Adrenal gland (tissue), 12 donors: Measurements from ENCODE around the gene GPN3. TPM values are rescaled to one million over a fixed set of nuclear protein-coding genes. Genes with fewer than 3 reads are reported as not detected.
"Not testable (repeated sequence)": the region's sequence is repeated elsewhere in the genome, so short reads cannot be mapped to it uniquely, and the experiment has no call there.

Source experiments
- DNase-seq, 7 donors: peaks; one replicate each; pipeline ENCODE4 v3.0.0-alpha.2; 2019 to 2020
- H3K27ac ChIP-seq, 5 donors: fragments of 200-600 bp; sonication (generic) in 4 of 5; 1 replicate in 3 of 5; 2 replicates in 2 of 5; pipeline versions ENCODE4 v1.5.1 to v1.8.0; 2016 to 2020; ENCODE audit warnings: mild to moderate bottlenecking in 1 of 5
- H3K27me3 ChIP-seq: fragments of 200-600 bp; 2 replicates; pipeline ENCODE4 v1.8.0; 2021
- H3K36me3 ChIP-seq, 2 donors: fragments of 200-600 bp; replicated peaks in 1 of 2; 1 replicate in 1 of 2; 2 replicates in 1 of 2; pipeline versions ENCODE4 v1.5.1 to v1.8.0; 2018 to 2022
- H3K4me1 ChIP-seq, 2 donors: fragments of 200-600 bp; replicated peaks in 1 of 2; 1 replicate in 1 of 2; 2 replicates in 1 of 2; pipeline versions ENCODE4 v1.5.1 to v1.8.0; 2018 to 2021
- H3K4me3 ChIP-seq, 4 donors: fragments of 200-600 bp; sonication (generic) in 3 of 4; one replicate each; pipeline ENCODE4 v1.5.1; 2016 to 2018
- H3K9me3 ChIP-seq, 3 donors: fragments of 200-600 bp; sonication (generic) in 1 of 3; replicated peaks in 1 of 3; 1 replicate in 2 of 3; 2 replicates in 1 of 3; pipeline versions ENCODE4 v1.5.1 to v1.8.0; 2016 to 2021
- POLR2A ChIP-seq, 2 donors: fragments of 450-650 bp; IDR thresholded peaks; one replicate each; pipeline ENCODE4 v1.6.1; 2017; ENCODE audit warnings: antibody characterized with exemption in 2 of 2, mild to moderate bottlenecking in 2 of 2, moderate library complexity in 1 of 2
- WGBS, 4 donors: extraction: QIAGEN DNeasy Blood & Tissue Kit in 2 of 4; methylation state at CpG; one replicate each; pipeline versions ENCODE4 v1.1.5 to v1.1.7; 2013 to 2017; 5-methylcytosine and 5-hydroxymethylcytosine counted together
- intact Hi-C, 2 donors: fragments of 100-400 bp; cut with DNase I; formaldehyde crosslinking; loops; one replicate each; pipeline versions ENCODE4 v1.14.1 to v1.15.0; 2022 to 2023
- polyA plus RNA-seq, 3 donors: library from polyadenylated mRNA; stranded (reverse); fragments of 200-250 nt in 2 of 3; fragments of 350-450 nt in 1 of 3; fragmentation: Illumina TruSeq in 1 of 3; extraction: RNeasy Lipid Tissue Mini Kit (QIAGEN cat#74804) in 1 of 3; gene quantifications; one replicate each; pipeline ENCODE4 v1.2.3, GENCODE V29; 2013 to 2014
- total RNA-seq, 9 donors: library from RNA; depleted of rRNA in 4 of 9; stranded (reverse); fragments of >200 nt in 4 of 9; fragments of 120-200 nt in 1 of 9; fragmentation: NEBNext Ultra II Directional in 1 of 9; extraction: Animal tissue kit (Norgen Biotek cat#: 25700) in 1 of 9; gene quantifications; one replicate each; pipeline versions ENCODE4 v1.1.0 to v1.2.4, GENCODE V29; 2013 to 2023
- TF ChIP-seq, protein P1 (sequence below), 6 experiments: fragments of 450-650 bp in 4 of 6; fragments of 200-600 bp in 2 of 6; sonication (generic) in 1 of 6; IDR thresholded peaks; 1 replicate in 5 of 6; 2 replicates in 1 of 6; pipeline versions ENCODE4 v1.5.1 to v1.8.0; 2016 to 2021; ENCODE audit warnings: antibody characterized with exemption in 6 of 6, mild to moderate bottlenecking in 2 of 6, moderate library complexity in 1 of 6
- donor health status: healthy with polysubstance abuse.
- donor health status: Bipolar disorder and iron deficiency.
- donor health status: DM: yes; HTN: yes; CAD: no.
- donor health status: DM: no; HTN: no; CAD: no.
- donor health status: DM: no; HTN: no; CAD: no.
- donor health status: DM: yes; HTN: yes; CAD: no.

The GPN3 gene
- total and polyA plus RNA-seq, 12 donors, result 9.6 to 30.0 (median 21.6) TPM

DNA sequence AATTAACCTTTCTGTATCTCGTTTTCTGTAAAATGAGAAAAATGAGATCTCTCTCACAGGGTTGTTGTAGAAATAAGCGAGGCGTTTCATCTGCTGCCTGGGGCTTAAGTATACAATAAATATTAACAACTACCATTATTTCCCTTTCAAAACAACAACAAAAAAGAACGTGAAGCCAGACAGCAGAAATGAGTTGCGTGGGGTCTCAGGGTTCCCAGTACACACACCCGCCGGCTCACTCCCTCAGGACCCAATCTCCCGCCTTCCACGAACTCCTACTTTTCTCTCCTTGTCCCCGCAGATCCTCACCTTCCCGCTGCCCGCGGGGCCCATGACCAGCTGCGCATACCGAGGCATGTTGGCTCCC is 227 bp downstream of the GPN3 start:
- peaks cover 0 to 15% of the 10 kb centered on the region in 2 donors for H3K36me3 ChIP-seq
- intact Hi-C loops, result no loop called here
- 0 to 1% (median 1%) methylated on average over 14 to 15 of the region's 15 CpGs for WGBS, 4 donors
- no peaks in the 10 kb centered on the region for H3K9me3 ChIP-seq
- H3K4me1 ChIP-seq, result peaks cover 8 to 13% of the 10 kb centered on the region in 2 donors
- TF ChIP-seq, protein P1, sequence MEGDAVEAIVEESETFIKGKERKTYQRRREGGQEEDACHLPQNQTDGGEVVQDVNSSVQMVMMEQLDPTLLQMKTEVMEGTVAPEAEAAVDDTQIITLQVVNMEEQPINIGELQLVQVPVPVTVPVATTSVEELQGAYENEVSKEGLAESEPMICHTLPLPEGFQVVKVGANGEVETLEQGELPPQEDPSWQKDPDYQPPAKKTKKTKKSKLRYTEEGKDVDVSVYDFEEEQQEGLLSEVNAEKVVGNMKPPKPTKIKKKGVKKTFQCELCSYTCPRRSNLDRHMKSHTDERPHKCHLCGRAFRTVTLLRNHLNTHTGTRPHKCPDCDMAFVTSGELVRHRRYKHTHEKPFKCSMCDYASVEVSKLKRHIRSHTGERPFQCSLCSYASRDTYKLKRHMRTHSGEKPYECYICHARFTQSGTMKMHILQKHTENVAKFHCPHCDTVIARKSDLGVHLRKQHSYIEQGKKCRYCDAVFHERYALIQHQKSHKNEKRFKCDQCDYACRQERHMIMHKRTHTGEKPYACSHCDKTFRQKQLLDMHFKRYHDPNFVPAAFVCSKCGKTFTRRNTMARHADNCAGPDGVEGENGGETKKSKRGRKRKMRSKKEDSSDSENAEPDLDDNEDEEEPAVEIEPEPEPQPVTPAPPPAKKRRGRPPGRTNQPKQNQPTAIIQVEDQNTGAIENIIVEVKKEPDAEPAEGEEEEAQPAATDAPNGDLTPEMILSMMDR (IDR thresholded peaks at IDR 0.05), result no peak
- peak in 1 of 2 donors; percentile 73 for TF ChIP-seq POLR2A (IDR thresholded peaks at IDR 0.05)
- peak overlapping the region in 3 of 5 donors; percentile 83 to 95 (median 94) for H3K27ac ChIP-seq
- peak overlapping the region; percentile 13 to 77 (median 47) for H3K4me3 ChIP-seq
- no peaks in the 10 kb centered on the region for H3K27me3 ChIP-seq
- no peak for DNase-seq

DNA sequence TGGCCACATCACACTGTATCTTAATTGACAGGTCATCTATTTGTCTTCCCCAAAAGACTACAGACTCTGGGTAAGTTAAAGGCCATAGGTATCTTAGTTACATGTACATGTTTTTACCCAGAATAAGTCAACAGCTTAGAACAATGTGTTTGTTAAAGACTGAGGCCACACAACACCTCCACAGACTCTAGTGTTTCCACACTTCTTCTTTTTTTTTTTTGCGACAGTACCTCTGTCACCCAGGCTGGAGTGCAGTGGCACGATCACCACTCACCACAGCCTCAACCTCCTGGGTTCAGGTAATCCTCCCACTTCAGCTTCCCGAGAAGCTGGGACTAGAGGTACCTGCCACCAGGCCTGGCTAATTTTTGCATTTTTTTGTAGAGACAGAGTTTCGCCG is 1.3 kb downstream of the GPN3 start:
- Histone ChIP-seq H3K27me3 (no peaks in the 10 kb centered on the region), H3K4me3 (no peak overlapping the region), H3K9me3 (no peaks in the 10 kb centered on the region), H3K4me1 (peaks cover 8 to 13% of the 10 kb centered on the region in 2 donors), H3K36me3 (peaks cover 0 to 15% of the 10 kb centered on the region in 2 donors), H3K27ac (no peak overlapping the region)
- TF ChIP-seq, protein P1 (IDR thresholded peaks at IDR 0.05), result no peak
- no peak for TF ChIP-seq POLR2A (IDR thresholded peaks at IDR 0.05)
- intact Hi-C loops, result no loop called here
- DNase-seq, result peak in 1 of 7 donors; percentile 49
- WGBS, 4 donors, result 64 to 74% (median 71%) methylated on average over 5 of the region's 5 CpGs

DNA sequence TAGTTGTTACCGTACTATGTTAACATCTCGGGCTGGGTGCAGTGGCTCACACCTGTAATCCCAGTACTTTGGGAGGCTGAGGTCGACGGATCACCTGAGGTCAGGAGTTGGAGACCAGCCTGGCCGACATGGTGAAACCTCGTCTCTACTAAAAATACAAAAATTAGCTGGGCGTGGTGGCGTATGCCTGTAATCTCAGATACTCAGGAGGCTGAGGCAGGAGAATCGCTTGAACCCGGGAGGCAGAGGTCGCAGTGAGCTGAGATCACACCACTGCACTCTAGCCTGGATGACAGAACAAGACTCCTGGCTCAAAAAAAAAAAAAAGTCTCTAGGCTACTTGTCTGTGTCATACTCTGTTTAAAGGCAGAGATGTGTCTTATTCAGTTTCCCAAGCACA is 2.3 kb downstream of the GPN3 start:
- intact Hi-C loops, H3K9me3 ChIP-seq, H3K27me3 ChIP-seq, H3K4me3 ChIP-seq, H3K27ac ChIP-seq: not testable (repeated sequence)
- WGBS, 4 donors, result 88 to 93% (median 91%) methylated on average over 11 of the region's 11 CpGs
- Histone ChIP-seq H3K36me3 (peaks cover 0 to 22% of the 10 kb centered on the region in 2 donors), H3K4me1 (peaks cover 8 to 13% of the 10 kb centered on the region in 2 donors)
- DNase-seq, result peak in 1 of 7 donors; percentile 39

DNA sequence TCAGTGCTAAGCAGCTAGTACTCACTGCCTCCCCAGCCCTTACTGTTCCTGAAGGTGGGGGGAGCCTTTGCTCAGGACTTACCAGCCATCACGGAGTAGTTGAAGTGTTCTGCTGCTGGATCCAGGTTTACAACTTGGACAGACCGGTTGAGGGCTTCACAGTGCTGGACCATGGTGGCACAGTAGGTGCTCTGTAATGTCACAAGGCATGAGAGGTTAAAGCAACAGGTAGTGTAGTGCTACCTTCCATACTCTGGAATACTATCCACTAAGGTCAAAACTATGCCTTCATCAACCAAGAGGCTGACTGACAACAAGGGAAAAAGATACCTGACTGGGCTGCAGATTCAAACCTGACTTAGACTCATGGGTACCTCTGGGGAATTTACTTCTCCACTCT is 3.0 kb downstream of the GPN3 start:
- TF ChIP-seq, protein P1 (IDR thresholded peaks at IDR 0.05), result no peak
- no peak for TF ChIP-seq POLR2A (IDR thresholded peaks at IDR 0.05)
- H3K36me3 ChIP-seq, result peaks cover 0 to 28% of the 10 kb centered on the region in 2 donors
- intact Hi-C loops, result no loop called here

DNA sequence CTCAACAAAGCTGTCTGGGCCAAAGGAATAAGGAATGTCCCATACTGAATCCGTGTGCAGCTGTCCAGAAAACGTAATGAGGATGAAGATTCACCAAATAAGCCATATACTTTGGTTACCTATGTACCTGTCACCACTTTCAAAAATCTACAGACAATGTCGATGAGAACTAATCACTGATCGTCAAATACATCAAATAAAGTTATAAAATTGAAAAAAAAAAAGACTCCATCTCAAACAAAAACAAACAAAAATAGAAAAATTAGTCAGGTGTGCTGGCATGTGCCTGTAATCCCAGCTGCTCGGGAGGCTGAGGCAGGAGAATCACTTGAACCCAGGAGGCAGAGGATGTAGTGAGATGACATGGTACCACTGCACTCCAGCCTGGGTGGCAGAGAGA is 6.9 kb downstream of the GPN3 start:
- H3K36me3 ChIP-seq, result peaks cover 0 to 43% of the 10 kb centered on the region in 2 donors
- H3K27me3 ChIP-seq, H3K4me3 ChIP-seq, H3K4me1 ChIP-seq, H3K9me3 ChIP-seq, intact Hi-C loops, H3K27ac ChIP-seq, DNase-seq: not testable (repeated sequence)
- 89 to 95% (median 91%) methylated on average over 5 of the region's 5 CpGs for WGBS, 4 donors

More for the DNA sequence above, 3.0 kb downstream of the GPN3 start:
- WGBS, 4 donors, result 86 to 92% (median 88%) methylated on average over 2 of the region's 2 CpGs; no CpG with 5 or more reads in 1 of the 4 donors
- Histone ChIP-seq H3K4me3 (no peak overlapping the region), H3K4me1 (peaks cover 8 to 13% of the 10 kb centered on the region in 2 donors), H3K9me3 (no peaks in the 10 kb centered on the region), H3K27ac (no peak overlapping the region), H3K27me3 (no peaks in the 10 kb centered on the region)
- DNase-seq, result peak in 1 of 7 donors; percentile 38
